GM23338 (cell line): ENCODE results near the gene LRRC10B. TPM values are rescaled to one million over a fixed set of nuclear protein-coding genes. Genes with fewer than 3 reads are reported as not detected.

Source experiments
- ATAC-seq: fragments of 200-7000 bp; cut with Tn5 transposase; 3 replicates; pipeline ENCODE4 v1.9.1; 2020
- DNase-seq: peaks from one replicate; pipeline ENCODE4 v3.0.0-alpha.2; 2015; ENCODE audit warnings: low spot score
- H2AFZ ChIP-seq: fragments of 200-600 bp; sonication (generic); 2 replicates; pipeline ENCODE4 v1.8.0; 2016; ENCODE audit warnings: antibody characterized with exemption, mild to moderate bottlenecking, moderate library complexity
- H3F3A ChIP-seq: fragments of 200-600 bp; sonication (generic); replicated peaks from 2 replicates; pipeline ENCODE4 v1.8.0; 2017; ENCODE audit warnings: antibody characterized with exemption, mixed run types, low read depth
- H3K27ac ChIP-seq: fragments of 200-600 bp; sonication (generic); 2 replicates; pipeline ENCODE4 v1.6.1; 2016; ENCODE audit warnings: low read depth
- H3K27me3 ChIP-seq: fragments of 200-600 bp; sonication (generic); 2 replicates; pipeline ENCODE4 v1.8.0; 2016; ENCODE audit warnings: mild to moderate bottlenecking, mixed run types, moderate library complexity; ENCODE audit not compliant: insufficient read depth
- H3K36me3 ChIP-seq: fragments of 200-600 bp; sonication (generic); 2 replicates; pipeline ENCODE4 v1.8.0; 2016; ENCODE audit warnings: mild to moderate bottlenecking; ENCODE audit not compliant: insufficient read depth
- H3K4me1 ChIP-seq: fragments of 200-600 bp; sonication (generic); 2 replicates; pipeline ENCODE4 v1.8.0; 2016; ENCODE audit warnings: mild to moderate bottlenecking, moderate library complexity; ENCODE audit not compliant: insufficient read depth
- H3K4me2 ChIP-seq: fragments of 200-600 bp; sonication (generic); 2 replicates; pipeline ENCODE4 v1.7.1; 2017; ENCODE audit warnings: mixed run types
- H3K4me3 ChIP-seq: fragments of 200-600 bp; sonication (generic); 2 replicates; pipeline ENCODE4 v1.6.1; 2016; ENCODE audit warnings: mixed run types
- H3K79me2 ChIP-seq: fragments of 200-600 bp; sonication (generic); replicated peaks from 2 replicates; pipeline ENCODE4 v1.8.0; 2017; ENCODE audit warnings: mild to moderate bottlenecking; ENCODE audit not compliant: insufficient read depth
- H3K9me2 ChIP-seq: fragments of 200-600 bp; sonication (generic); 2 replicates; pipeline ENCODE4 v1.8.0; 2017; ENCODE audit not compliant: insufficient read depth
- H4K20me1 ChIP-seq: fragments of 200-600 bp; sonication (generic); replicated peaks from 2 replicates; pipeline ENCODE4 v1.8.0; 2017; ENCODE audit warnings: mild to moderate bottlenecking; ENCODE audit not compliant: insufficient read depth
- H3K27ac Mint-ChIP-seq: 2 replicates; pipeline ENCODE4 v1.8.0; 2020; ENCODE audit warnings: inconsistent platforms, mild to moderate bottlenecking, moderate library complexity, mixed read lengths
- H3K27me3 Mint-ChIP-seq: 3 replicates; pipeline ENCODE4 v1.8.0; 2022; ENCODE audit warnings: low read depth, mild to moderate bottlenecking, moderate library complexity, mixed read lengths, inconsistent platforms; ENCODE audit not compliant: insufficient read depth, poor library complexity
- H3K36me3 Mint-ChIP-seq: 3 replicates; pipeline ENCODE4 v1.8.0; 2021; ENCODE audit warnings: low read depth, mild to moderate bottlenecking, inconsistent platforms, moderate library complexity, mixed read lengths
- H3K4me1 Mint-ChIP-seq: 3 replicates; pipeline ENCODE4 v1.8.0; 2020; ENCODE audit warnings: mild to moderate bottlenecking, inconsistent platforms, mixed read lengths
- H3K4me3 Mint-ChIP-seq: 3 replicates; pipeline ENCODE4 v1.8.0; 2021; ENCODE audit warnings: moderate library complexity, mild to moderate bottlenecking, inconsistent platforms, mixed read lengths
- H3K9me3 Mint-ChIP-seq: 3 replicates; pipeline ENCODE4 v1.8.0; 2020; ENCODE audit warnings: moderate library complexity, mild to moderate bottlenecking, inconsistent platforms, mixed read lengths
- CREB1 ChIP-seq: fragments of 250-450 bp; sonication (Bioruptor Pico); IDR thresholded peaks from 2 replicates; pipeline ENCODE4 v1.5.0; 2020; ENCODE audit warnings: low read depth, mild to moderate bottlenecking, moderate library complexity
- EZH2 ChIP-seq: fragments of 200-600 bp; sonication (generic); IDR thresholded peaks from one replicate; pipeline ENCODE4 v1.8.0; 2017; ENCODE audit warnings: antibody characterized with exemption, mild to moderate bottlenecking, low read depth; ENCODE audit not compliant: unreplicated experiment
- EZH2phosphoT487 ChIP-seq: fragments of 200-600 bp; sonication (generic); IDR thresholded peaks from one replicate; pipeline ENCODE4 v1.8.1; 2018; ENCODE audit warnings: antibody characterized with exemption; ENCODE audit not compliant: unreplicated experiment
- JUNB ChIP-seq: IDR thresholded peaks from one replicate; pipeline ENCODE4 v1.6.1; 2016; ENCODE audit warnings: antibody characterized with exemption; ENCODE audit not compliant: unreplicated experiment
- NANOG ChIP-seq: IDR thresholded peaks from 2 replicates; pipeline ENCODE4 v1.6.1; 2016; ENCODE audit warnings: antibody characterized with exemption, borderline replicate concordance
- POLR2AphosphoS5 ChIP-seq: IDR thresholded peaks from 2 replicates; pipeline ENCODE4 v1.6.1; 2016; ENCODE audit warnings: antibody characterized with exemption, low read depth
- REST ChIP-seq: IDR thresholded peaks from one replicate; pipeline ENCODE4 v1.6.1; 2018; ENCODE audit warnings: antibody characterized with exemption; ENCODE audit not compliant: unreplicated experiment
- ZNF114 ChIP-seq: fragments of 250-450 bp; sonication (Bioruptor Pico); IDR thresholded peaks from 2 replicates; pipeline ENCODE4 v1.5.0; 2020; ENCODE audit warnings: mild to moderate bottlenecking, moderate library complexity
- polyA plus RNA-seq: library from polyadenylated mRNA; unstranded; fragments of >200 nt; fragmentation: Nextera tagmentation; extraction: Ambion mirVana; gene quantifications from 2 replicates; pipeline ENCODE4 v1.2.1, GENCODE V29; 2016
- total RNA-seq: library from RNA; depleted of rRNA; stranded (reverse); fragments of >200 nt; shearing (Covaris generic); gene quantifications from 2 replicates; pipeline ENCODE4 v1.2.3, GENCODE V29; 2014
- TF ChIP-seq, protein P1 (sequence below), 2 experiments: fragments of 200-600 bp in 1 of 2; sonication (generic) in 1 of 2; conservative IDR thresholded peaks; 2 replicates each; pipeline versions ENCODE4 v1.5.1 to v1.6.1; 2016 to 2017; ENCODE audit warnings: antibody characterized with exemption in 2 of 2, low read depth in 2 of 2, mild to moderate bottlenecking in 2 of 2, moderate library complexity in 1 of 2
- TF ChIP-seq, protein P2 (sequence below): IDR thresholded peaks from 2 replicates; pipeline ENCODE4 v1.6.1; 2016; ENCODE audit warnings: antibody characterized with exemption

LRRC10B gene
- total and polyA plus RNA-seq, 2 experiments from 2014 or later, result 0.47 to 1.6 TPM

DNA sequence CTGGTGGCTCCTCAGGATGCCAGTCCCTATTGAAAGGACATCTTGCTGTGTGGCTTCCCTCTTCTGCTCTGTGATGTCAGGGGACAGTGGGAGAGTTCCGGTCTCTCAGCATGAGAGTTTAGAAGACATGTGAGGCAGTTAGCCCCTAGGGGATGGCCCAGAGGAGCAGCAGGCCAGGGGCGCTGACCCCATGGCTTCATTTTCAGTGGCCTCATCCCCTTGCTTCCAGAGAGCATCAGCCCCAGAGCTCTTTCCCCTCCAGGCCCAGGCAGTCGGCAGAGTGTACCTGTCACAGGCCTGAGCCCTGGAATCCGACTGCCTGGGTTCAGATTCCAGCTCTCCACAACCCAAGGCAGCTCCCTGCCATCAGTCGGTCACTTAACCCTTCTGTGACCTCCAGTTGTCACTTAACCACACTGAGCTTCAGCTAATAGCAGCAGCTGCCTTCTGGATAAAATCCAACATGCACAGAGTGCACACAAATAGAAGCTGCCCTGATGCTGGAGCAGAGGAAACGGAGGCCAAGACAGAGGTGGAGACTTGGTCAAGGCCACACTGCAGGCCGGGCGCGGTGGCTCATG is 14.1 kb upstream of the LRRC10B start (continued):
- TF ChIP-seq, protein P1, sequence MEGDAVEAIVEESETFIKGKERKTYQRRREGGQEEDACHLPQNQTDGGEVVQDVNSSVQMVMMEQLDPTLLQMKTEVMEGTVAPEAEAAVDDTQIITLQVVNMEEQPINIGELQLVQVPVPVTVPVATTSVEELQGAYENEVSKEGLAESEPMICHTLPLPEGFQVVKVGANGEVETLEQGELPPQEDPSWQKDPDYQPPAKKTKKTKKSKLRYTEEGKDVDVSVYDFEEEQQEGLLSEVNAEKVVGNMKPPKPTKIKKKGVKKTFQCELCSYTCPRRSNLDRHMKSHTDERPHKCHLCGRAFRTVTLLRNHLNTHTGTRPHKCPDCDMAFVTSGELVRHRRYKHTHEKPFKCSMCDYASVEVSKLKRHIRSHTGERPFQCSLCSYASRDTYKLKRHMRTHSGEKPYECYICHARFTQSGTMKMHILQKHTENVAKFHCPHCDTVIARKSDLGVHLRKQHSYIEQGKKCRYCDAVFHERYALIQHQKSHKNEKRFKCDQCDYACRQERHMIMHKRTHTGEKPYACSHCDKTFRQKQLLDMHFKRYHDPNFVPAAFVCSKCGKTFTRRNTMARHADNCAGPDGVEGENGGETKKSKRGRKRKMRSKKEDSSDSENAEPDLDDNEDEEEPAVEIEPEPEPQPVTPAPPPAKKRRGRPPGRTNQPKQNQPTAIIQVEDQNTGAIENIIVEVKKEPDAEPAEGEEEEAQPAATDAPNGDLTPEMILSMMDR (conservative IDR thresholded peaks at IDR 0.05; ENCODE audit: low read depth in 2 of 2), result no peak
- TF ChIP-seq EZH2, result no peak
- no peak for TF ChIP-seq NANOG
- TF ChIP-seq REST, result no peak
- no peak for TF ChIP-seq ZNF114 (CRISPR knock-in tag)
- TF ChIP-seq EZH2phosphoT487, result no peak
- TF ChIP-seq POLR2AphosphoS5, result no peak

- no peaks in the 10 kb centered on the region; the same call in 1 of the 2 replicates for H3K36me3 ChIP-seq
- no peak overlapping the region for H3K27ac Mint-ChIP-seq
- H3K9me2 ChIP-seq, result no peaks in the 10 kb centered on the region
- peaks cover 18% of the 10 kb centered on the region for H3K4me1 Mint-ChIP-seq
- ATAC-seq (no peak), DNase-seq (no peak)
- peaks cover 20% of the 10 kb centered on the region; the same call in 1 of the 2 replicates for H3K4me1 ChIP-seq
- H3K4me3 Mint-ChIP-seq, result no peak overlapping the region
- no peaks in the 10 kb centered on the region for H3K36me3 Mint-ChIP-seq
- H3K27me3 Mint-ChIP-seq, result peaks cover 5% of the 10 kb centered on the region
- no peaks in the 10 kb centered on the region for H4K20me1 ChIP-seq
- H2AFZ ChIP-seq, result no peak overlapping the region
- H3K79me2 ChIP-seq, result no peaks in the 10 kb centered on the region
- TF ChIP-seq CREB1 (CRISPR knock-in tag) (no peak), JUNB (no peak)
- TF ChIP-seq, protein P2, sequence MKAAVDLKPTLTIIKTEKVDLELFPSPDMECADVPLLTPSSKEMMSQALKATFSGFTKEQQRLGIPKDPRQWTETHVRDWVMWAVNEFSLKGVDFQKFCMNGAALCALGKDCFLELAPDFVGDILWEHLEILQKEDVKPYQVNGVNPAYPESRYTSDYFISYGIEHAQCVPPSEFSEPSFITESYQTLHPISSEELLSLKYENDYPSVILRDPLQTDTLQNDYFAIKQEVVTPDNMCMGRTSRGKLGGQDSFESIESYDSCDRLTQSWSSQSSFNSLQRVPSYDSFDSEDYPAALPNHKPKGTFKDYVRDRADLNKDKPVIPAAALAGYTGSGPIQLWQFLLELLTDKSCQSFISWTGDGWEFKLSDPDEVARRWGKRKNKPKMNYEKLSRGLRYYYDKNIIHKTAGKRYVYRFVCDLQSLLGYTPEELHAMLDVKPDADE, result no peak
- H3K4me3 ChIP-seq, result no peak overlapping the region
- peaks cover 10% of the 10 kb centered on the region; the same call in 1 of the 2 replicates for H3F3A ChIP-seq
- no peak overlapping the region for H3K4me2 ChIP-seq
- no peak overlapping the region for H3K27ac ChIP-seq
- peaks cover 8% of the 10 kb centered on the region; the same call in 1 of the 2 replicates for H3K27me3 ChIP-seq
- H3K9me3 Mint-ChIP-seq, result no peaks in the 10 kb centered on the region
These were observed 12.5 kb upstream of the LRRC10B start for GRCh38 chr11:61495801-61496601.
